Measurements from ENCODE around the gene PNKD.

GRCh38 chr2:218329826-218330593 is 59.7 kb downstream of the PNKD start:
- no peak for TF ChIP-seq POLR2AphosphoS5 (IDR thresholded peaks at IDR 0.05; ENCODE audit: low read depth)
- TF ChIP-seq, protein P1, sequence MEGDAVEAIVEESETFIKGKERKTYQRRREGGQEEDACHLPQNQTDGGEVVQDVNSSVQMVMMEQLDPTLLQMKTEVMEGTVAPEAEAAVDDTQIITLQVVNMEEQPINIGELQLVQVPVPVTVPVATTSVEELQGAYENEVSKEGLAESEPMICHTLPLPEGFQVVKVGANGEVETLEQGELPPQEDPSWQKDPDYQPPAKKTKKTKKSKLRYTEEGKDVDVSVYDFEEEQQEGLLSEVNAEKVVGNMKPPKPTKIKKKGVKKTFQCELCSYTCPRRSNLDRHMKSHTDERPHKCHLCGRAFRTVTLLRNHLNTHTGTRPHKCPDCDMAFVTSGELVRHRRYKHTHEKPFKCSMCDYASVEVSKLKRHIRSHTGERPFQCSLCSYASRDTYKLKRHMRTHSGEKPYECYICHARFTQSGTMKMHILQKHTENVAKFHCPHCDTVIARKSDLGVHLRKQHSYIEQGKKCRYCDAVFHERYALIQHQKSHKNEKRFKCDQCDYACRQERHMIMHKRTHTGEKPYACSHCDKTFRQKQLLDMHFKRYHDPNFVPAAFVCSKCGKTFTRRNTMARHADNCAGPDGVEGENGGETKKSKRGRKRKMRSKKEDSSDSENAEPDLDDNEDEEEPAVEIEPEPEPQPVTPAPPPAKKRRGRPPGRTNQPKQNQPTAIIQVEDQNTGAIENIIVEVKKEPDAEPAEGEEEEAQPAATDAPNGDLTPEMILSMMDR (conservative IDR thresholded peaks at IDR 0.05; ENCODE audit: low read depth in 2 of 2): no peak
